Upper lobe of left lung (tissue), 6 donors: ENCODE data around the gene ITGA8. TPM values are rescaled to one million over a fixed set of nuclear protein-coding genes. Genes with fewer than 3 reads are reported as not detected.

Experiments used
- ATAC-seq, 2 donors: fragments of 200-7000 bp; cut with Tn5 transposase; one replicate each; pipeline ENCODE4 v1.9.1; 2022; ENCODE audit warnings: mild to moderate bottlenecking in 2 of 2, moderate library complexity in 2 of 2; ENCODE audit not compliant: low FRiP score in 2 of 2
- DNase-seq, 2 donors: peaks; one replicate each; pipeline ENCODE4 v3.0.0-alpha.2; 2019 to 2020
- H3K27ac ChIP-seq, 4 donors: fragments of 200-600 bp; sonication (generic); one replicate each; pipeline ENCODE4 v1.5.1; 2016 to 2019
- H3K27me3 ChIP-seq, 4 donors: fragments of 200-600 bp; sonication (generic); one replicate each; pipeline ENCODE4 v1.5.1; 2017 to 2019
- H3K36me3 ChIP-seq, 4 donors: fragments of 200-600 bp; sonication (generic); one replicate each; pipeline ENCODE4 v1.5.1; 2016 to 2019
- H3K4me1 ChIP-seq, 4 donors: fragments of 200-600 bp; sonication (generic); one replicate each; pipeline ENCODE4 v1.5.1; 2018 to 2019
- H3K4me3 ChIP-seq, 4 donors: fragments of 200-600 bp; sonication (generic); one replicate each; pipeline ENCODE4 v1.5.1; 2017 to 2019; ENCODE audit warnings: mild to moderate bottlenecking in 2 of 4, moderate library complexity in 1 of 4
- H3K9me3 ChIP-seq, 4 donors: fragments of 200-600 bp; sonication (generic); one replicate each; pipeline ENCODE4 v1.5.1; 2018 to 2019
- EP300 ChIP-seq, 4 donors: sonication (generic); formaldehyde crosslinking; IDR thresholded peaks; one replicate each; pipeline ENCODE4 v1.5.1; 2017; ENCODE audit warnings: antibody characterized with exemption in 4 of 4, control low read depth in 2 of 4
- POLR2A ChIP-seq, 4 donors: fragments of 450-650 bp; IDR thresholded peaks; one replicate each; pipeline ENCODE4 v1.5.1; 2016 to 2017; ENCODE audit warnings: antibody characterized with exemption in 4 of 4, mild to moderate bottlenecking in 2 of 4
- POLR2AphosphoS5 ChIP-seq, 2 donors: sonication (generic); formaldehyde crosslinking; IDR thresholded peaks; one replicate each; pipeline ENCODE4 v1.5.1; 2017; ENCODE audit warnings: antibody characterized with exemption in 2 of 2
- WGBS, 2 donors: methylation state at CpG; one replicate each; pipeline ENCODE4 v1.1.5; 2017 to 2018; 5-methylcytosine and 5-hydroxymethylcytosine counted together
- total RNA-seq, 6 donors: library from RNA; depleted of rRNA in 4 of 6; stranded (reverse); fragments of >200 nt in 4 of 6; gene quantifications; one replicate each; pipeline versions ENCODE4 v1.1.0 to v1.2.1, GENCODE V29; 2016 to 2021
- TF ChIP-seq, protein P1 (sequence below), 6 experiments: fragments of 450-650 bp in 4 of 6; fragments of 200-600 bp in 2 of 6; sonication (generic) in 2 of 6; IDR thresholded peaks; one replicate each; pipeline ENCODE4 v1.5.1; 2016 to 2019; ENCODE audit warnings: antibody characterized with exemption in 6 of 6
- donor health status: DM: no; HTN: no; CAD: no; lungs with moderate emphysema.
- donor health status: DM: no; HTN: yes; CAD: no; lungs with severe emphysema.

ITGA8 gene
- total RNA-seq, 6 donors from 2014 or later, result 18.2 to 40.3 (median 26.4) TPM

DNA sequence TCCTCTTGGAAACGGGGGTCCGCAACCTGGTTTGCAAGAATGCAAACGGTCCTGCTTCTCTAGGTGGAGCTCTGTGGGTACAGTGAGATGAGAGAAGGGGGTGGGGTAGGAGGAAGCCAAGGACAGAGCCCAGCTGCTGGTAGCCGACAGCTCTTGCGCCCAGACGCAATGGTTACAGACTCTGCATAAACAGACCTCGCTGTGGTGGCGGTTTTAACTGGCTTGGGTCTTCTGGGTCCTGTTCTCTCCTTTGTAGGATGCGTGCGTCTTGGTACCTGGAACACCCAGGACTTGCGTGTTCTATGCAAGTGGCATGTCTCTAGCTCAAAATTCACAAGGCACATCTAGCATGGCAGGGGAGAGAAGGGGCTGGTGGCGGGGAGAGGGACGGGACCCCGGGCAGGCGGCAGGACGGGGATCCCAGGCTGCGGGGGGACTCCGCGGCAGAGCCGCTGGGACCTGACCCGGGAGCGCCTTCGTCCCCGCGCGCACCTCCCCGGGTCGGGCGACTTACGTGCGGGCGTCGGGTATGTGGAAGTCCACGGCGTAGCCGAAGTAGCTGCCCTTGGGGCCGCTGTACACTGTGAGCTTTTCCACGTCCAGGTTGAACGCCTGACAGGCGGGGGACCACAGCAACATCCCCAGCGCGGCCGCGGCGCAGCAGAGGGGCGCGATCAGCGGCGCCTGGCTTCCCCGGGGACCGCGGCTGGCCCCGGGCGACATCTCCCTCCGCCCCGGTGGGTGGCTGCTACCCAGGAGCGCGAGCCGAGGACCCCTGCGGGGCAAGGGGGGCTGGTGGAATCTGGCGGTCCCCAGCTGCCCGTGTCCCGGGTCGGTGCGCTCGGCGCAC, 448 bp downstream of the ITGA8 start:
- Histone ChIP-seq H3K4me3 (peak overlapping the region; percentile 31 to 56 (median 44)), H3K27ac (peak overlapping the region; percentile 45 to 74 (median 66)), H3K9me3 (no peaks in the 10 kb centered on the region), H3K27me3 (peaks cover 0 to 3% (median 1%) of the 10 kb centered on the region in 4 donors), H3K36me3 (no peaks in the 10 kb centered on the region), H3K4me1 (peaks cover 0 to 21% (median 7%) of the 10 kb centered on the region in 4 donors)
- peak; percentile 53 to 64 for ATAC-seq
- TF ChIP-seq, protein P1, sequence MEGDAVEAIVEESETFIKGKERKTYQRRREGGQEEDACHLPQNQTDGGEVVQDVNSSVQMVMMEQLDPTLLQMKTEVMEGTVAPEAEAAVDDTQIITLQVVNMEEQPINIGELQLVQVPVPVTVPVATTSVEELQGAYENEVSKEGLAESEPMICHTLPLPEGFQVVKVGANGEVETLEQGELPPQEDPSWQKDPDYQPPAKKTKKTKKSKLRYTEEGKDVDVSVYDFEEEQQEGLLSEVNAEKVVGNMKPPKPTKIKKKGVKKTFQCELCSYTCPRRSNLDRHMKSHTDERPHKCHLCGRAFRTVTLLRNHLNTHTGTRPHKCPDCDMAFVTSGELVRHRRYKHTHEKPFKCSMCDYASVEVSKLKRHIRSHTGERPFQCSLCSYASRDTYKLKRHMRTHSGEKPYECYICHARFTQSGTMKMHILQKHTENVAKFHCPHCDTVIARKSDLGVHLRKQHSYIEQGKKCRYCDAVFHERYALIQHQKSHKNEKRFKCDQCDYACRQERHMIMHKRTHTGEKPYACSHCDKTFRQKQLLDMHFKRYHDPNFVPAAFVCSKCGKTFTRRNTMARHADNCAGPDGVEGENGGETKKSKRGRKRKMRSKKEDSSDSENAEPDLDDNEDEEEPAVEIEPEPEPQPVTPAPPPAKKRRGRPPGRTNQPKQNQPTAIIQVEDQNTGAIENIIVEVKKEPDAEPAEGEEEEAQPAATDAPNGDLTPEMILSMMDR (IDR thresholded peaks at IDR 0.05), result no peak
- no peak for TF ChIP-seq EP300 (IDR thresholded peaks at IDR 0.05)
- peak in 1 of 2 donors; percentile 78 for DNase-seq
- WGBS, 2 donors, result 1% methylated on average over 42 of the region's 67 CpGs; no CpG with 5 or more reads in 1 of the 2 donors

DNA sequence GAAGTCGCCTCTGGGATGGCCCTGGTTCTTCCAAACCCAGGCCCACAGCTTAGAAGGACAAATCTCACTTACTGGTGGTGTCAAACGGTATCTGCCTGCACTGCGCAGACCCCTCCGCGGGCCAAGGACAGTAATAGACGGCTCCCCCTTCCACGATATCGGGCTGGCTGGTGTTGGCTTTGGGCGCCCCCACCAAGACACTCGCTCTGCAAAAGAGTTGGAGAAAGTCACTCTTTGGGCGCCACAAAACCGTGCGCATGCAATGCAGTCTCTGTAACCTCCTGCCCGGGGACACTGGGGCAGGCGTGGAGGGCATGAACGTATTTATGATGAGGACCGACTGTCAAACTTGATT, 1.1 kb downstream of the ITGA8 start:
- Histone ChIP-seq H3K9me3 (no peaks in the 10 kb centered on the region), H3K36me3 (no peaks in the 10 kb centered on the region), H3K4me1 (peaks cover 0 to 21% (median 7%) of the 10 kb centered on the region in 4 donors), H3K27ac (peak overlapping the region in 3 of 4 donors; percentile 9 to 74 (median 21)), H3K27me3 (peaks cover 0 to 3% (median 1%) of the 10 kb centered on the region in 4 donors), H3K4me3 (peak overlapping the region; percentile 10 to 56 (median 44))
- TF ChIP-seq POLR2A (IDR thresholded peaks at IDR 0.05), result no peak
- no peak for TF ChIP-seq POLR2AphosphoS5 (IDR thresholded peaks at IDR 0.05)
- no peak for TF ChIP-seq EP300 (IDR thresholded peaks at IDR 0.05)
- TF ChIP-seq, protein P1 (IDR thresholded peaks at IDR 0.05), result no peak
- DNase-seq (no peak), ATAC-seq (peak in 1 of 2 donors; percentile 27)
- 6 to 26% methylated on average over 6 to 16 of the region's 17 CpGs for WGBS, 2 donors

DNA sequence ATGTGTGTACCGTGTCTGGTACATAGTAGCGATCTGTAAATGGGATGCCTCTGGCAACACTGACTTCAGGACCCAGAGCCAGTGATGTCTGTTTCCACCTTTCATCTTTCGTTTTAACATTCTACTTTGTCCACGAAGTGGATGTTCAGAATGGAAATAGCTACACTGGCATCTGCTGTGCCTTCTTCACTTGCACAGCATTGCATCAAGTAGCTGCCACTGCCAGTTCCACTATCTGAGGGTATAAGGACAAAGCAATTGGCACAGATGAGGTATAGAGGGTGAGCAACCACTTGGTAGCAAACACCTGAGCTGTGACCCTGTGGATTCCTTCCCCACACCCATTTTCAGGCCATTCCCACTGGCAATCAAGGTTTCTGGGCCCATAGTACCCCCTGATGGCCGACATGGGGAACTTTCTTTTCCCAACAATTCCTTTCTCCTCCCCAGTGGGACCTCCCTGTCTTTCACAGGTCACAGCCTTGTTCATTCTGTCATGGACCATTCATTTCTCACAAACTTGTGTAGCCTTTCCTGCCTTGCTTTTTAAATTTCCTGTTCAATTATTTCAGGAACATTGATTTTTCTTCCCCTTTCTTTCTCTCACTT, 4.0 kb downstream of the ITGA8 start:
- peak overlapping the region in 1 of 4 donors; percentile 33 for H3K27ac ChIP-seq
- WGBS, 2 donors, result 41 to 53% methylated on average over 5 of the region's 5 CpGs
- H3K4me1 ChIP-seq, result peaks cover under 1 to 23% (median 7%) of the 10 kb centered on the region in 4 donors
- peaks cover 0 to 3% (median 1%) of the 10 kb centered on the region in 4 donors for H3K27me3 ChIP-seq
- no peak for DNase-seq
- no peaks in the 10 kb centered on the region for H3K9me3 ChIP-seq
- ATAC-seq, result peak; percentile 35 to 37
- TF ChIP-seq POLR2A (IDR thresholded peaks at IDR 0.05), result no peak
- no peak for TF ChIP-seq EP300 (IDR thresholded peaks at IDR 0.05)
- no peak for TF ChIP-seq POLR2AphosphoS5 (IDR thresholded peaks at IDR 0.05)
- TF ChIP-seq, protein P1 (IDR thresholded peaks at IDR 0.05), result peak; percentile 21 to 56 (median 46)
- H3K4me3 ChIP-seq, result no peak overlapping the region
- H3K36me3 ChIP-seq, result no peaks in the 10 kb centered on the region

DNA sequence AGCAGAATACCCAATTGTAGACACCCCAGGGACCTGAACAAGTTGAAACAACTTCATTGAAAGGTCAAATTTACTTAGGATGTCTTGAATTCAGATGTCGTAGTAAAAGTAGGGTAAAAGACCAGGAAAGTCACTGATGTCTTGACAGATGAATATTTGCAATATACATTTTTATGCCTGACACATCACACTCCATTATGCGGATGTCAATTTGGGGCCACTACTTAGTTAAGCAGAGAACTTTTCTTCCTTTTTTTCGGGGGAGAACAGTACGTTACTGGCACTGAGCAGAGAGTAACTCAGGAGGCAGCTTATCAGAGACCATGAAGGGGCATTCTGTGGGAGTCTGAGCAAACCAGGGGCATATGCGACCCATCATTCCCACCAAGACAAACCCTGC, 4.9 kb downstream of the ITGA8 start:
- 71 to 81% methylated on average over 5 of the region's 5 CpGs for WGBS, 2 donors
- no peak for DNase-seq

More for the DNA sequence above, 4.9 kb downstream of the ITGA8 start:
- no peaks in the 10 kb centered on the region for H3K9me3 ChIP-seq
- H3K4me3 ChIP-seq, result no peak overlapping the region
- TF ChIP-seq, protein P1 (IDR thresholded peaks at IDR 0.05), result no peak
- TF ChIP-seq EP300 (IDR thresholded peaks at IDR 0.05) (no peak), POLR2A (IDR thresholded peaks at IDR 0.05) (no peak)
- H3K27me3 ChIP-seq, result peaks cover 0 to 3% (median 1%) of the 10 kb centered on the region in 4 donors
- H3K4me1 ChIP-seq, result peaks cover 3 to 25% (median 6%) of the 10 kb centered on the region in 4 donors
- no peaks in the 10 kb centered on the region for H3K36me3 ChIP-seq
- H3K27ac ChIP-seq, result peak overlapping the region in 3 of 4 donors; percentile 22 to 33 (median 22)
- no peak for ATAC-seq
